HCT116 (cell line): ENCODE results near the gene TCP1. TPM values are rescaled to one million over a fixed set of nuclear protein-coding genes. Genes with fewer than 3 reads are reported as not detected.

ENCODE experiments used
- ATAC-seq: fragments of 200-7000 bp; cut with Tn5 transposase; 2 replicates; pipeline ENCODE4 v1.9.1; 2020; ENCODE audit warnings: mild to moderate bottlenecking, moderate library complexity
- BruUV-seq: library from RNA; stranded (reverse); fragments of 400-500 nt; replicated peaks from 2 replicates; lab custom pipeline; 2021; lab: Mats Ljungman, UMichigan
- CTCF ChIA-PET: fragments of 300-600 bp; sonication (Branson Sonifier 250); formaldehyde crosslinking; loops from one replicate; lab custom pipeline; 2021; ENCODE audit warnings: antibody characterized with exemption; lab: Charles Lee
- POLR2A ChIA-PET: fragments of 300-600, 350-600 bp; sonication (Branson Sonifier 250); formaldehyde crosslinking; loops from one replicate; lab custom pipeline; 2021; ENCODE audit warnings: antibody characterized with exemption; lab: Charles Lee
- RAD21 ChIA-PET, 2 experiments: fragments of 300-600 bp; sonication (Branson Sonifier 250); formaldehyde crosslinking; loops; one replicate each; lab custom pipeline; 2023; ENCODE audit warnings: low total read pairs in 2 of 2; ENCODE audit not compliant: uncharacterized antibody in 2 of 2, unreplicated experiment in 2 of 2, low non-redundant PET in 1 of 2; lab: Charles Lee
- DNase-seq: peaks from one replicate; pipeline ENCODE4 v3.0.0-alpha.2; 2010; ENCODE audit warnings: low read depth, low spot score
- H2AFZ ChIP-seq: fragments of 200-600 bp; shearing (Covaris generic), sonication (generic); 2 replicates; pipeline ENCODE4 v1.6.1; 2017; ENCODE audit warnings: low read depth, mixed run types, mixed read lengths, antibody characterized with exemption, low read length; ENCODE audit not compliant: poor library complexity, severe bottlenecking
- H3K27ac ChIP-seq: 2 replicates; pipeline ENCODE4 v1.5.1; 2012; ENCODE audit warnings: low read depth, low read length
- H3K27me3 ChIP-seq: fragments of 200-600 bp; sonication (generic); 2 replicates; pipeline ENCODE4 v1.6.1; 2016; ENCODE audit warnings: mixed run types, low read length, mixed read lengths; ENCODE audit not compliant: insufficient read depth
- H3K36me3 ChIP-seq, 2 experiments: fragments of 200-500 bp in 1 of 2; fragments of 200-600 bp in 1 of 2; sonication (Bioruptor generic) in 1 of 2; sonication (generic) in 1 of 2; 2 replicates each; pipeline versions ENCODE4 v1.5.1 to v1.6.1; 2014 to 2016; ENCODE audit warnings: low read length in 2 of 2, inconsistent platforms in 1 of 2, mixed read lengths in 1 of 2, mixed run types in 1 of 2; ENCODE audit not compliant: insufficient read depth in 2 of 2, control insufficient read depth in 1 of 2
- H3K4me1 ChIP-seq, 2 experiments: fragments of 200-600 bp in 1 of 2; sonication (generic) in 1 of 2; 2 replicates each; pipeline versions ENCODE4 v1.5.1 to v1.6.1; 2012 to 2017; ENCODE audit warnings: low read length in 2 of 2, inconsistent platforms in 1 of 2, mild to moderate bottlenecking in 1 of 2, mixed read lengths in 1 of 2, mixed run types in 1 of 2, moderate library complexity in 1 of 2; ENCODE audit not compliant: insufficient read depth in 2 of 2, control insufficient read depth in 1 of 2
- H3K4me2 ChIP-seq: fragments of 200-600 bp; sonication (generic); 2 replicates; pipeline ENCODE4 v1.6.1; 2017; ENCODE audit warnings: mixed run types, low read length, mixed read lengths
- H3K4me3 ChIP-seq, 2 experiments: fragments of 200-600 bp in 1 of 2; sonication (generic) in 1 of 2; replicated peaks in 1 of 2; 2 replicates each; pipeline ENCODE4 v1.5.1; 2011 to 2016; ENCODE audit warnings: low read length in 2 of 2, control low read depth in 1 of 2, low read depth in 1 of 2, mild to moderate bottlenecking in 1 of 2, mixed read lengths in 1 of 2, mixed run types in 1 of 2
- H3K79me2 ChIP-seq: fragments of 200-600 bp; sonication (generic); 2 replicates; pipeline ENCODE4 v1.6.1; 2017; ENCODE audit warnings: mild to moderate bottlenecking, mixed run types, low read length, moderate library complexity, mixed read lengths; ENCODE audit not compliant: insufficient read depth
- H3K9ac ChIP-seq: fragments of 200-600 bp; sonication (generic); 2 replicates; pipeline ENCODE4 v1.6.1; 2016; ENCODE audit warnings: low read length, mixed read lengths
- H3K9me2 ChIP-seq: fragments of 200-600 bp; sonication (generic), shearing (Covaris generic); 2 replicates; pipeline ENCODE4 v1.6.1; 2017; ENCODE audit warnings: mixed run types, mild to moderate bottlenecking, moderate library complexity; ENCODE audit not compliant: insufficient read depth
- H3K9me3 ChIP-seq, 2 experiments: fragments of 200-500 bp in 1 of 2; fragments of 200-600 bp in 1 of 2; sonication (Bioruptor generic) in 1 of 2; sonication (generic) in 1 of 2; 2 replicates each; pipeline ENCODE4 v1.6.1; 2014 to 2017; ENCODE audit warnings: low read length in 2 of 2, mixed read lengths in 2 of 2, inconsistent platforms in 1 of 2, low read depth in 1 of 2, mild to moderate bottlenecking in 1 of 2, mixed run types in 1 of 2, moderate library complexity in 1 of 2; ENCODE audit not compliant: control insufficient read depth in 1 of 2, insufficient read depth in 1 of 2
- H4K20me1 ChIP-seq: fragments of 200-600 bp; sonication (generic), shearing (Covaris generic); 2 replicates; pipeline ENCODE4 v1.6.1; 2017; ENCODE audit warnings: mixed run types, mild to moderate bottlenecking, moderate library complexity; ENCODE audit not compliant: insufficient read depth
- CBX3 ChIP-seq: IDR thresholded peaks from 2 replicates; pipeline ENCODE4 v1.6.1; 2012; ENCODE audit warnings: low read depth
- CEBPB ChIP-seq: IDR thresholded peaks from 2 replicates; pipeline ENCODE4 v1.6.1; 2012; ENCODE audit warnings: low read depth
- EGR1 ChIP-seq: IDR thresholded peaks from 2 replicates; pipeline ENCODE4 v1.6.1; 2012; ENCODE audit warnings: low read depth
- EZH2 ChIP-seq: fragments of 200-600 bp; sonication (generic); IDR thresholded peaks from 2 replicates; pipeline ENCODE4 v1.6.1; 2017; ENCODE audit warnings: antibody characterized with exemption, mixed run types
- EZH2phosphoT487 ChIP-seq: fragments of 200-600 bp; IDR thresholded peaks from 2 replicates; pipeline ENCODE4 v1.6.1; 2018; ENCODE audit warnings: antibody characterized with exemption, borderline replicate concordance
- FOSL1 ChIP-seq: IDR thresholded peaks from 2 replicates; pipeline ENCODE4 v1.6.1; 2012; ENCODE audit warnings: low read depth
- JUND ChIP-seq: IDR thresholded peaks from 2 replicates; pipeline ENCODE4 v1.6.1; 2012
- POLR2A ChIP-seq: IDR thresholded peaks from 2 replicates; pipeline ENCODE4 v1.7.0; 2011; ENCODE audit warnings: borderline replicate concordance; ENCODE audit not compliant: insufficient read depth, insufficient read length; ENCODE audit errors: extremely low read depth
- POLR2AphosphoS5 ChIP-seq: IDR thresholded peaks from 2 replicates; pipeline ENCODE4 v1.6.1; 2011; ENCODE audit warnings: mild to moderate bottlenecking, low read depth, low read length, moderate library complexity
- SIN3A ChIP-seq: IDR thresholded peaks from 2 replicates; pipeline ENCODE4 v1.6.1; 2012; ENCODE audit warnings: low read depth
- SP1 ChIP-seq: IDR thresholded peaks from 2 replicates; pipeline ENCODE4 v1.6.1; 2012; ENCODE audit warnings: low read depth
- SRF ChIP-seq: IDR thresholded peaks from 2 replicates; pipeline ENCODE4 v1.6.1; 2012; ENCODE audit warnings: low read depth
- TCF7L2 ChIP-seq: IDR thresholded peaks from 2 replicates; pipeline ENCODE4 v1.7.0; 2011; ENCODE audit warnings: borderline replicate concordance, inconsistent platforms; ENCODE audit not compliant: insufficient read depth, insufficient read length; ENCODE audit errors: extremely low read depth
- YY1 ChIP-seq: IDR thresholded peaks from 2 replicates; pipeline ENCODE4 v1.6.1; 2011; ENCODE audit warnings: low read length, low read depth, moderate library complexity, mild to moderate bottlenecking; ENCODE audit not compliant: insufficient replicate concordance; ENCODE audit errors: extremely low read depth
- ZFX ChIP-seq: fragments of 450-650 bp; IDR thresholded peaks from 2 replicates; pipeline ENCODE4 v1.6.1; 2017
- ZNF274 ChIP-seq: fragments of 200-500 bp; sonication (Bioruptor generic); IDR thresholded peaks from 2 replicates; pipeline ENCODE4 v1.6.1; 2014; ENCODE audit warnings: mild to moderate bottlenecking, low read depth, low read length, inconsistent platforms
- intact Hi-C: fragments of 100-400 bp; cut with micrococcal nuclease; formaldehyde crosslinking; loops from 2 replicates; pipeline ENCODE4 v1.10.0; 2022
- total RNA-seq: library from RNA; stranded (reverse); gene quantifications from one replicate; pipeline ENCODE4 v1.2.1, GENCODE V29; 2021; ENCODE audit not compliant: unreplicated experiment
- TF ChIP-seq, protein P1 (sequence below), 3 experiments: fragments of 200-600 bp in 1 of 3; sonication (generic) in 1 of 3; IDR thresholded peaks in 2 of 3; conservative IDR thresholded peaks in 1 of 3; 2 replicates each; pipeline ENCODE4 v1.5.1; 2012 to 2017; ENCODE audit warnings: low read depth in 2 of 3, low read length in 2 of 3, antibody characterized with exemption in 1 of 3, borderline replicate concordance in 1 of 3, control low read depth in 1 of 3, mild to moderate bottlenecking in 1 of 3, mixed read lengths in 1 of 3, mixed run types in 1 of 3, moderate library complexity in 1 of 3; ENCODE audit not compliant: insufficient read depth in 1 of 3
- TF ChIP-seq, protein P2 (sequence below): IDR thresholded peaks from 2 replicates; pipeline ENCODE4 v1.6.1; 2012; ENCODE audit warnings: low read depth
- TF ChIP-seq, protein P3 (sequence below): IDR thresholded peaks from 2 replicates; pipeline ENCODE4 v1.6.1; 2011; ENCODE audit warnings: mild to moderate bottlenecking, low read length, moderate library complexity; ENCODE audit not compliant: insufficient replicate concordance; ENCODE audit errors: extremely low read depth
- TF ChIP-seq, protein P4 (sequence below): IDR thresholded peaks from 2 replicates; pipeline ENCODE4 v1.6.1; 2012

Gene TCP1
- total RNA-seq, 1 experiment from 2014 or later, result 447 TPM

DNA sequence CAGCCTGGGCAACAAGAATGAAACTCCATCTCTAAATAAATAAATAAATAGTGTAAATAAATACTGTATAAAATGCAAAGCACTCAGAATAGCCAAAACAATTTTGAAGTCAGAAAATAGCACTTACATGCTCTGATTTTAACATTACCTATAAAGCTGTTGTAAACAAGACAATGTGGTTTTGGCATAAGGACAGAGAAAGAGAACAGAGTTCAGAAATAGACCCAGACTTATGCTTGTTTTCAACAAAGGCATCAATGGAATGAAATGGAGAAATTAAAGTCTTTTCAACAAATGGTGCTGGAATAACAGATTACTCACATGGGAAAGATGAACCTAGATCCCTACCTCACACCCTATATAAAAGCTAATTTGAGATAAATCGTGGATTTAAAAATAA lies 17.2 kb downstream of the TCP1 start:
- POLR2A ChIA-PET, result interaction anchor here (1.8 kb wide), 1 partner anchor 18 kb away, joined by 6 read pairs; the partner anchor contains the start of genes MRPL18 and TCP1
- RAD21 ChIA-PET, result interaction anchor here in 1 of 2 experiments (0.6 kb wide), 1 partner anchor 529 kb away, joined by 4 read pairs; no protein-coding TSS in a partner anchor
- CTCF ChIA-PET, result no interaction called here
- Histone ChIP-seq H3K36me3 (peaks cover 4 to 10% of the 10 kb centered on the region in 2 experiments; a peak in 2 of 4 replicates), H3K9me2 (no peaks in the 10 kb centered on the region), H3K4me3 (no peak overlapping the region), H3K9me3 (no peaks in the 10 kb centered on the region), H3K79me2 (no peaks in the 10 kb centered on the region), H4K20me1 (no peaks in the 10 kb centered on the region), H3K27ac (no peak overlapping the region), H3K4me1 (peaks cover 0 to 5% of the 10 kb centered on the region in 2 experiments; a peak in 2 of 4 replicates), H3K4me2 (no peak overlapping the region), H3K9ac (no peak overlapping the region), H3K27me3 (no peaks in the 10 kb centered on the region), H2AFZ (no peak overlapping the region)
- BruUV-seq, result no TSS peak
- DNase-seq (no peak), ATAC-seq (no peak)
- intact Hi-C loops, result no loop called here
- TF ChIP-seq, protein P1, sequence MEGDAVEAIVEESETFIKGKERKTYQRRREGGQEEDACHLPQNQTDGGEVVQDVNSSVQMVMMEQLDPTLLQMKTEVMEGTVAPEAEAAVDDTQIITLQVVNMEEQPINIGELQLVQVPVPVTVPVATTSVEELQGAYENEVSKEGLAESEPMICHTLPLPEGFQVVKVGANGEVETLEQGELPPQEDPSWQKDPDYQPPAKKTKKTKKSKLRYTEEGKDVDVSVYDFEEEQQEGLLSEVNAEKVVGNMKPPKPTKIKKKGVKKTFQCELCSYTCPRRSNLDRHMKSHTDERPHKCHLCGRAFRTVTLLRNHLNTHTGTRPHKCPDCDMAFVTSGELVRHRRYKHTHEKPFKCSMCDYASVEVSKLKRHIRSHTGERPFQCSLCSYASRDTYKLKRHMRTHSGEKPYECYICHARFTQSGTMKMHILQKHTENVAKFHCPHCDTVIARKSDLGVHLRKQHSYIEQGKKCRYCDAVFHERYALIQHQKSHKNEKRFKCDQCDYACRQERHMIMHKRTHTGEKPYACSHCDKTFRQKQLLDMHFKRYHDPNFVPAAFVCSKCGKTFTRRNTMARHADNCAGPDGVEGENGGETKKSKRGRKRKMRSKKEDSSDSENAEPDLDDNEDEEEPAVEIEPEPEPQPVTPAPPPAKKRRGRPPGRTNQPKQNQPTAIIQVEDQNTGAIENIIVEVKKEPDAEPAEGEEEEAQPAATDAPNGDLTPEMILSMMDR (IDR thresholded peaks at IDR 0.05 in 2 of 3, conservative IDR thresholded peaks at IDR 0.05 in 1 of 3; ENCODE audit: borderline replicate concordance in 1 of 3, insufficient read depth in 1 of 3, low read depth in 2 of 3, low read length in 2 of 3), result no peak
- TF ChIP-seq POLR2A, result no peak
- TF ChIP-seq, protein P2, sequence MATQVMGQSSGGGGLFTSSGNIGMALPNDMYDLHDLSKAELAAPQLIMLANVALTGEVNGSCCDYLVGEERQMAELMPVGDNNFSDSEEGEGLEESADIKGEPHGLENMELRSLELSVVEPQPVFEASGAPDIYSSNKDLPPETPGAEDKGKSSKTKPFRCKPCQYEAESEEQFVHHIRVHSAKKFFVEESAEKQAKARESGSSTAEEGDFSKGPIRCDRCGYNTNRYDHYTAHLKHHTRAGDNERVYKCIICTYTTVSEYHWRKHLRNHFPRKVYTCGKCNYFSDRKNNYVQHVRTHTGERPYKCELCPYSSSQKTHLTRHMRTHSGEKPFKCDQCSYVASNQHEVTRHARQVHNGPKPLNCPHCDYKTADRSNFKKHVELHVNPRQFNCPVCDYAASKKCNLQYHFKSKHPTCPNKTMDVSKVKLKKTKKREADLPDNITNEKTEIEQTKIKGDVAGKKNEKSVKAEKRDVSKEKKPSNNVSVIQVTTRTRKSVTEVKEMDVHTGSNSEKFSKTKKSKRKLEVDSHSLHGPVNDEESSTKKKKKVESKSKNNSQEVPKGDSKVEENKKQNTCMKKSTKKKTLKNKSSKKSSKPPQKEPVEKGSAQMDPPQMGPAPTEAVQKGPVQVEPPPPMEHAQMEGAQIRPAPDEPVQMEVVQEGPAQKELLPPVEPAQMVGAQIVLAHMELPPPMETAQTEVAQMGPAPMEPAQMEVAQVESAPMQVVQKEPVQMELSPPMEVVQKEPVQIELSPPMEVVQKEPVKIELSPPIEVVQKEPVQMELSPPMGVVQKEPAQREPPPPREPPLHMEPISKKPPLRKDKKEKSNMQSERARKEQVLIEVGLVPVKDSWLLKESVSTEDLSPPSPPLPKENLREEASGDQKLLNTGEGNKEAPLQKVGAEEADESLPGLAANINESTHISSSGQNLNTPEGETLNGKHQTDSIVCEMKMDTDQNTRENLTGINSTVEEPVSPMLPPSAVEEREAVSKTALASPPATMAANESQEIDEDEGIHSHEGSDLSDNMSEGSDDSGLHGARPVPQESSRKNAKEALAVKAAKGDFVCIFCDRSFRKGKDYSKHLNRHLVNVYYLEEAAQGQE, result no peak
- no peak for TF ChIP-seq TCF7L2
- TF ChIP-seq POLR2AphosphoS5, result no peak
- no peak for TF ChIP-seq JUND
- no peak for TF ChIP-seq EZH2phosphoT487
- TF ChIP-seq EGR1, result no peak
- no peak for TF ChIP-seq ZFX
- TF ChIP-seq YY1, result no peak
- TF ChIP-seq SRF, result no peak
- TF ChIP-seq, protein P3, sequence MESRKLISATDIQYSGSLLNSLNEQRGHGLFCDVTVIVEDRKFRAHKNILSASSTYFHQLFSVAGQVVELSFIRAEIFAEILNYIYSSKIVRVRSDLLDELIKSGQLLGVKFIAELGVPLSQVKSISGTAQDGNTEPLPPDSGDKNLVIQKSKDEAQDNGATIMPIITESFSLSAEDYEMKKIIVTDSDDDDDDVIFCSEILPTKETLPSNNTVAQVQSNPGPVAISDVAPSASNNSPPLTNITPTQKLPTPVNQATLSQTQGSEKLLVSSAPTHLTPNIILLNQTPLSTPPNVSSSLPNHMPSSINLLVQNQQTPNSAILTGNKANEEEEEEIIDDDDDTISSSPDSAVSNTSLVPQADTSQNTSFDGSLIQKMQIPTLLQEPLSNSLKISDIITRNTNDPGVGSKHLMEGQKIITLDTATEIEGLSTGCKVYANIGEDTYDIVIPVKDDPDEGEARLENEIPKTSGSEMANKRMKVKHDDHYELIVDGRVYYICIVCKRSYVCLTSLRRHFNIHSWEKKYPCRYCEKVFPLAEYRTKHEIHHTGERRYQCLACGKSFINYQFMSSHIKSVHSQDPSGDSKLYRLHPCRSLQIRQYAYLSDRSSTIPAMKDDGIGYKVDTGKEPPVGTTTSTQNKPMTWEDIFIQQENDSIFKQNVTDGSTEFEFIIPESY, result no peak
- TF ChIP-seq, protein P4, sequence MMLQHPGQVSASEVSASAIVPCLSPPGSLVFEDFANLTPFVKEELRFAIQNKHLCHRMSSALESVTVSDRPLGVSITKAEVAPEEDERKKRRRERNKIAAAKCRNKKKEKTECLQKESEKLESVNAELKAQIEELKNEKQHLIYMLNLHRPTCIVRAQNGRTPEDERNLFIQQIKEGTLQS, result no peak
- TF ChIP-seq SIN3A, result no peak
- TF ChIP-seq SP1, result no peak
- TF ChIP-seq CEBPB, result no peak
- no peak for TF ChIP-seq FOSL1
- no peak for TF ChIP-seq EZH2
- no peak for TF ChIP-seq ZNF274
- TF ChIP-seq CBX3, result no peak
